Panc1 (cell line): ENCODE results near the gene VAPB. TPM values are rescaled to one million over a fixed set of nuclear protein-coding genes. Genes with fewer than 3 reads are reported as not detected.

ENCODE experiments used
- ATAC-seq: fragments of 200-7000 bp; cut with Tn5 transposase; 2 replicates; pipeline ENCODE4 v1.9.1; 2020; ENCODE audit warnings: mild to moderate bottlenecking, moderate library complexity
- BruUV-seq: library from RNA; stranded (reverse); fragments of 400-500 nt; replicated peaks from 2 replicates; lab custom pipeline; 2021; lab: Mats Ljungman, UMichigan
- CTCF ChIA-PET: fragments of 300-600 bp; sonication (Branson Sonifier 250); formaldehyde crosslinking; loops from one replicate; lab custom pipeline; 2022; ENCODE audit warnings: antibody characterized with exemption; lab: Charles Lee
- POLR2A ChIA-PET: fragments of 300-600 bp; sonication (Branson Sonifier 250); formaldehyde crosslinking; loops from one replicate; lab custom pipeline; 2022; ENCODE audit warnings: antibody characterized with exemption; lab: Charles Lee
- DNase-seq: peaks from one replicate; pipeline ENCODE4 v3.0.0-alpha.2; 2010; ENCODE audit warnings: low read depth, low spot score
- H3K27ac ChIP-seq: 2 replicates; pipeline ENCODE4 v1.5.1; 2011; ENCODE audit warnings: mild to moderate bottlenecking, low read length, inconsistent platforms
- H3K27me3 ChIP-seq: fragments of 200-500 bp; sonication (Bioruptor generic); 2 replicates; pipeline ENCODE4 v1.6.0; 2014; ENCODE audit warnings: low read length, inconsistent platforms; ENCODE audit not compliant: control insufficient read depth, insufficient read depth
- H3K36me3 ChIP-seq: fragments of 200-500 bp; sonication (Bioruptor generic); 2 replicates; pipeline ENCODE4 v1.5.1; 2014; ENCODE audit warnings: inconsistent platforms, mild to moderate bottlenecking, low read length, moderate library complexity; ENCODE audit not compliant: control insufficient read depth, insufficient read depth
- H3K4me1 ChIP-seq: 2 replicates; pipeline ENCODE4 v1.5.1; 2011; ENCODE audit warnings: inconsistent platforms, mild to moderate bottlenecking, low read length, moderate library complexity; ENCODE audit not compliant: control insufficient read depth, insufficient read depth
- H3K4me3 ChIP-seq, 2 experiments: 2 replicates each; pipeline ENCODE4 v1.5.1; 2011 to 2012; ENCODE audit warnings: low read depth in 2 of 2, low read length in 2 of 2, mild to moderate bottlenecking in 2 of 2, inconsistent platforms in 1 of 2, moderate library complexity in 1 of 2
- H3K9me3 ChIP-seq: fragments of 200-500 bp; sonication (Bioruptor generic); 2 replicates; pipeline ENCODE4 v1.5.1; 2014; ENCODE audit warnings: low read depth, mild to moderate bottlenecking, inconsistent platforms, low read length, moderate library complexity; ENCODE audit not compliant: control insufficient read depth, insufficient read depth
- CTCF ChIP-seq: fragments of 450-650 bp; IDR thresholded peaks from 2 replicates; pipeline ENCODE4 v1.5.1; 2017; ENCODE audit warnings: mild to moderate bottlenecking
- POLR2AphosphoS5 ChIP-seq: IDR thresholded peaks from 2 replicates; pipeline ENCODE4 v1.6.1; 2012; ENCODE audit warnings: mild to moderate bottlenecking, low read depth, low read length, moderate library complexity
- SIN3A ChIP-seq: IDR thresholded peaks from 2 replicates; pipeline ENCODE4 v1.6.1; 2012; ENCODE audit warnings: low read depth, mild to moderate bottlenecking, low read length, moderate library complexity, borderline replicate concordance; ENCODE audit not compliant: insufficient read depth
- TCF7L2 ChIP-seq: IDR thresholded peaks from 2 replicates; pipeline ENCODE4 v1.6.1; 2011; ENCODE audit warnings: mild to moderate bottlenecking, low read depth, low read length, inconsistent platforms
- in situ Hi-C: cut with HindIII; loops from 2 replicates; pipeline ENCODE4 v1.10.0; 2016; ENCODE audit warnings: low sequenced_read_pairs, low pct_unique_long_range_greater_than_20kb
- intact Hi-C: fragments of 100-400 bp; cut with micrococcal nuclease; formaldehyde crosslinking; loops from one replicate; pipeline ENCODE4 v1.10.0; 2022; ENCODE audit not compliant: unreplicated experiment
- total RNA-seq: library from RNA; stranded (reverse); gene quantifications from one replicate; pipeline ENCODE4 v1.2.1, GENCODE V29; 2021; ENCODE audit not compliant: unreplicated experiment
- TF ChIP-seq, protein P1 (sequence below), 2 experiments: IDR thresholded peaks; 2 replicates each; pipeline ENCODE4 v1.6.1; 2011 to 2012; ENCODE audit warnings: low read depth in 2 of 2, control low read depth in 1 of 2, low read length in 1 of 2, mild to moderate bottlenecking in 1 of 2, moderate library complexity in 1 of 2; ENCODE audit not compliant: insufficient read depth in 1 of 2

VAPB gene
- total RNA-seq, 1 experiment from 2014 or later, result 50.9 TPM

DNA sequence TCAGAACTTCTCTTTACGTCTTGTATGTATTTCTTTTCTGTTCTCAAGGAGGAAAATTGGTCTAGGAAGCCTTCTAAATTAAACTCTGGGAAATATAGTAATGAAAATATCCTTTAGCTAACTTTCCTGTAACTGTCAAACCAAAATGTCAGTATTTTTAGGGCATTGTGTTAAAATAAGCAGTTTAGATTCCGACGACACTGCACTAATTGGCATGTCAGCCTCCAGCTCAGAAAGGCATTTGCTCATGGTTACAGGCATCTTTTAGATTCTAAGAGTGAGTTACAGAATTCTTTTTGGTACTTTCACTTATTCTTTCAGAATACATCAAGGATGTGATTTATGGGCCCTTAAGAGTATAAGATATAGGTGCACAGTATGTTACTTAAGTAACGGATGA is 26.1 kb upstream of the VAPB start:
- DNase-seq (no peak), ATAC-seq (no peak)
- TF ChIP-seq SIN3A, result no peak
- no peak for TF ChIP-seq POLR2AphosphoS5
- no peak for TF ChIP-seq CTCF
- peaks cover 14% of the 10 kb centered on the region for H3K36me3 ChIP-seq
- no peaks in the 10 kb centered on the region for H3K4me1 ChIP-seq
- POLR2A ChIA-PET, result no interaction called here
- intact Hi-C loops, result no loop called here
- CTCF ChIA-PET, result no interaction called here
- in situ Hi-C loops, result no loop called here
- no peaks in the 10 kb centered on the region for H3K9me3 ChIP-seq
- no peak overlapping the region for H3K4me3 ChIP-seq
- no peaks in the 10 kb centered on the region for H3K27me3 ChIP-seq
- BruUV-seq, result no TSS peak
- H3K27ac ChIP-seq, result no peak overlapping the region

GRCh38 chr20:58366866-58367265 is 22.2 kb upstream of the VAPB start:
- Histone ChIP-seq H3K27ac (no peak overlapping the region), H3K4me1 (no peaks in the 10 kb centered on the region), H3K36me3 (peaks cover 5% of the 10 kb centered on the region; the same call in 1 of the 2 replicates), H3K4me3 (no peak overlapping the region), H3K9me3 (no peaks in the 10 kb centered on the region), H3K27me3 (no peaks in the 10 kb centered on the region)
- no TSS peak for BruUV-seq
- ChIA-PET POLR2A (no interaction called here), CTCF (no interaction called here)
- DNase-seq (no peak), ATAC-seq (no peak)
- TF ChIP-seq, protein P1, sequence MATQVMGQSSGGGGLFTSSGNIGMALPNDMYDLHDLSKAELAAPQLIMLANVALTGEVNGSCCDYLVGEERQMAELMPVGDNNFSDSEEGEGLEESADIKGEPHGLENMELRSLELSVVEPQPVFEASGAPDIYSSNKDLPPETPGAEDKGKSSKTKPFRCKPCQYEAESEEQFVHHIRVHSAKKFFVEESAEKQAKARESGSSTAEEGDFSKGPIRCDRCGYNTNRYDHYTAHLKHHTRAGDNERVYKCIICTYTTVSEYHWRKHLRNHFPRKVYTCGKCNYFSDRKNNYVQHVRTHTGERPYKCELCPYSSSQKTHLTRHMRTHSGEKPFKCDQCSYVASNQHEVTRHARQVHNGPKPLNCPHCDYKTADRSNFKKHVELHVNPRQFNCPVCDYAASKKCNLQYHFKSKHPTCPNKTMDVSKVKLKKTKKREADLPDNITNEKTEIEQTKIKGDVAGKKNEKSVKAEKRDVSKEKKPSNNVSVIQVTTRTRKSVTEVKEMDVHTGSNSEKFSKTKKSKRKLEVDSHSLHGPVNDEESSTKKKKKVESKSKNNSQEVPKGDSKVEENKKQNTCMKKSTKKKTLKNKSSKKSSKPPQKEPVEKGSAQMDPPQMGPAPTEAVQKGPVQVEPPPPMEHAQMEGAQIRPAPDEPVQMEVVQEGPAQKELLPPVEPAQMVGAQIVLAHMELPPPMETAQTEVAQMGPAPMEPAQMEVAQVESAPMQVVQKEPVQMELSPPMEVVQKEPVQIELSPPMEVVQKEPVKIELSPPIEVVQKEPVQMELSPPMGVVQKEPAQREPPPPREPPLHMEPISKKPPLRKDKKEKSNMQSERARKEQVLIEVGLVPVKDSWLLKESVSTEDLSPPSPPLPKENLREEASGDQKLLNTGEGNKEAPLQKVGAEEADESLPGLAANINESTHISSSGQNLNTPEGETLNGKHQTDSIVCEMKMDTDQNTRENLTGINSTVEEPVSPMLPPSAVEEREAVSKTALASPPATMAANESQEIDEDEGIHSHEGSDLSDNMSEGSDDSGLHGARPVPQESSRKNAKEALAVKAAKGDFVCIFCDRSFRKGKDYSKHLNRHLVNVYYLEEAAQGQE (IDR thresholded peaks at IDR 0.05; ENCODE audit: insufficient read depth in 1 of 2, low read depth in 2 of 2, low read length in 1 of 2), result no peak
- TF ChIP-seq TCF7L2 (no peak), CTCF (no peak), SIN3A (no peak), POLR2AphosphoS5 (no peak)
- intact Hi-C loops, result no loop called here
- in situ Hi-C loops, result no loop called here

- H3K27me3 ChIP-seq, result no peaks in the 10 kb centered on the region
- BruUV-seq, result no TSS peak
- intact Hi-C loops (no loop called here), in situ Hi-C loops (no loop called here)
- no peaks in the 10 kb centered on the region for H3K36me3 ChIP-seq
- CTCF ChIA-PET, result interaction anchor here (0.6 kb wide), 1 partner anchor 84 kb away, joined by 3 read pairs; no protein-coding TSS in a partner anchor
- no peak overlapping the region for H3K27ac ChIP-seq
- no peak for TF ChIP-seq CTCF
- TF ChIP-seq TCF7L2, result no peak
- TF ChIP-seq, protein P1 (IDR thresholded peaks at IDR 0.05; ENCODE audit: insufficient read depth in 1 of 2, low read depth in 2 of 2, low read length in 1 of 2), result no peak
- TF ChIP-seq POLR2AphosphoS5, result no peak
- no peak for TF ChIP-seq SIN3A
- DNase-seq (no peak), ATAC-seq (no peak)
- no peaks in the 10 kb centered on the region for H3K4me1 ChIP-seq
- H3K9me3 ChIP-seq, result no peaks in the 10 kb centered on the region
- H3K4me3 ChIP-seq, result no peak overlapping the region
- POLR2A ChIA-PET, result no interaction called here
These were observed 16.2 kb upstream of the VAPB start for GRCh38 chr20:58372806-58373205.
